ENCODE data around the gene STRIP1. TPM values are rescaled to one million over a fixed set of nuclear protein-coding genes. Genes with fewer than 3 reads are reported as not detected.

The STRIP1 gene
- polyA plus RNA-seq, 1 of the 3 experiments (the other 2 are of a cell fraction) = 34.6 TPM

DNA sequence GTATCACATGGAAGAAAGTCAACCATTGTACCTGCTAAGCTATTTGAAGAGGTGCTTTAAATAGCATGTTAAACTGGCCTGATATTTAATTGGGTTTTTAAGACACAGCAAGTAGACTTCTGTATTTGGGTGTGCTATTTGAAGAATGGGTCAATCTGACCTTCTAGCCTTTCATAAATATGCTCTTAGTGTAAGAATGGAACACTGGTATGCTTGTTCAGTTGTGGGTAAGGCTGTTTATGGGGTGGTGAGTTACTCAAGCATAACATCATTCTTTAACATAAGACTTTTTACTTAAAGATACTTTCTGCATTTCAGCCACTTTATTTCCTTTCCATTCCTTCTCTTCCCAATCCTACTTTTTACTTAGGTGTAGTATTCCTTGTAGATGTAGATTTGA lies 28.5 kb upstream of the STRIP1 start:
- Histone ChIP-seq H3K36me3 (replicated peaks in 1 of 2; ENCODE audit: control insufficient read depth in 1 of 2, insufficient read depth in 2 of 2, low read length in 1 of 2) (peaks cover 13 to 23% of the 10 kb centered on the region in 2 experiments), H3K27ac (ENCODE audit: low read depth in 2 of 2, low read length in 1 of 2) (peak overlapping the region in 1 of 2 experiments; percentile 87; a peak in 2 of 4 replicates), H3K4me2 (no peak overlapping the region), H2AFZ (ENCODE audit: low read depth) (no peak overlapping the region), H3K27me3 (ENCODE audit: insufficient read depth) (no peaks in the 10 kb centered on the region), H3K4me3 (ENCODE audit: low read depth in 2 of 2, low read length in 1 of 2) (no peak overlapping the region), H3K79me2 (ENCODE audit: insufficient read depth) (peaks cover 68% of the 10 kb centered on the region), H3F3A (replicated peaks; ENCODE audit: insufficient read depth) (peaks cover 34% of the 10 kb centered on the region), H3K4me1 (ENCODE audit: control insufficient read depth in 1 of 2, insufficient read depth in 2 of 2, low read depth in 1 of 2, low read length in 1 of 2) (peaks cover 26 to 30% of the 10 kb centered on the region in 2 experiments; a peak in 3 of 4 replicates), H3K9me3 (no peaks in the 10 kb centered on the region), H3K9ac (no peak overlapping the region), H4K20me1 (ENCODE audit: insufficient read depth) (peaks cover 4% of the 10 kb centered on the region; the same call in 1 of the 2 replicates), H3K9me2 (no peaks in the 10 kb centered on the region)
- ChIA-PET POLR2A (interaction anchor here (1.8 kb wide), 1 partner anchor 20 kb away, joined by 7 read pairs; no protein-coding TSS in a partner anchor), CTCF (interaction anchor here (1.0 to 3.5 kb wide), 4 partner anchors 21 to 460 kb away, joined by 3 to 30 read pairs (median 6); partner anchors contain the start of gene AHCYL1)
- no peak for DNase-seq
- TF ChIP-seq TEAD4 (IDR thresholded peaks at IDR 0.05; ENCODE audit: borderline replicate concordance, insufficient read depth) (no peak), EP300 (IDR thresholded peaks at IDR 0.05; ENCODE audit: borderline replicate concordance in 1 of 2, low read depth in 1 of 2, low read length in 1 of 2) (no peak)

- Histone ChIP-seq H3K9ac (no peak overlapping the region), H3F3A (replicated peaks; ENCODE audit: insufficient read depth) (peaks cover 33% of the 10 kb centered on the region), H3K4me3 (ENCODE audit: low read depth in 2 of 2, low read length in 1 of 2) (no peak overlapping the region), H3K4me2 (no peak overlapping the region), H3K36me3 (replicated peaks in 1 of 2; ENCODE audit: control insufficient read depth in 1 of 2, insufficient read depth in 2 of 2, low read length in 1 of 2) (peaks cover 13 to 28% of the 10 kb centered on the region in 2 experiments), H3K9me2 (no peaks in the 10 kb centered on the region), H3K79me2 (ENCODE audit: insufficient read depth) (peaks cover 62% of the 10 kb centered on the region), H3K27ac (ENCODE audit: low read depth in 2 of 2, low read length in 1 of 2) (peak overlapping the region in 1 of 2 experiments; percentile 87; a peak in 2 of 4 replicates), H2AFZ (ENCODE audit: low read depth) (no peak overlapping the region), H4K20me1 (ENCODE audit: insufficient read depth) (peaks cover 4% of the 10 kb centered on the region; the same call in 1 of the 2 replicates), H3K4me1 (ENCODE audit: control insufficient read depth in 1 of 2, insufficient read depth in 2 of 2, low read depth in 1 of 2, low read length in 1 of 2) (peaks cover 30 to 31% of the 10 kb centered on the region in 2 experiments; a peak in 3 of 4 replicates), H3K9me3 (no peaks in the 10 kb centered on the region), H3K27me3 (ENCODE audit: insufficient read depth) (no peaks in the 10 kb centered on the region)
- no peak for TF ChIP-seq SIN3A (IDR thresholded peaks at IDR 0.05; ENCODE audit: borderline replicate concordance, low read depth, low read length)
- no peak for TF ChIP-seq EZH2phosphoT487 (IDR thresholded peaks at IDR 0.05; ENCODE audit: borderline replicate concordance, low read depth)
- TF ChIP-seq PBX3 (IDR thresholded peaks at IDR 0.05) = no peak
- TF ChIP-seq FOSL2 (IDR thresholded peaks at IDR 0.05; ENCODE audit: borderline replicate concordance, low read depth) = no peak
- TF ChIP-seq RAD21 (IDR thresholded peaks at IDR 0.05; ENCODE audit: low read length) = no peak
- POLR2A ChIA-PET = interaction anchor here (1.3 to 1.8 kb wide), 2 partner anchors 21 to 22 kb away, joined by 4 to 7 read pairs; partner anchors contain the start of gene AHCYL1
- 39% methylated on average over 1 of the region's 1 CpG for WGBS (ENCODE audit: low lambda C conversion rate)
- CTCF ChIA-PET = interaction anchor here (1.2 to 3.5 kb wide), 5 partner anchors 11 to 607 kb away, joined by 3 to 30 read pairs (median 3); partner anchors contain the start of gene AHCYL1
- DNase-seq = no peak
Measured at GRCh38 chr1:110006516-110006915, 27.9 kb upstream of the STRIP1 start.
